Smooth muscle cell (in vitro differentiated cells): ENCODE measurements around the gene COPRS. TPM values are rescaled to one million over a fixed set of nuclear protein-coding genes. Genes with fewer than 3 reads are reported as not detected.

ENCODE experiments used
- polyA plus RNA-seq: library from polyadenylated mRNA; unstranded; fragments of >200 nt; fragmentation: Nextera tagmentation; extraction: Ambion mirVana; gene quantifications from 2 replicates; pipeline ENCODE4 v1.2.1, GENCODE V29; 2016
- total RNA-seq: library from RNA; depleted of rRNA; stranded (reverse); fragments of >200 nt; gene quantifications from 2 replicates; pipeline ENCODE4 v1.2.3, GENCODE V29; 2014

COPRS gene
- total and polyA plus RNA-seq, 2 experiments from 2014 or later = 55.7 to 78.9 TPM

Other genes with a start within 250 kb of the COPRS start
- gene UTP6, start 42.5 kb upstream of the COPRS start, total RNA-seq = 26.3 and 49.5 TPM in 2 replicates
- gene UTP6, start 42.5 kb upstream of the COPRS start, polyA plus RNA-seq = 60.9 and 63.6 TPM in 2 replicates
- gene SUZ12, start 77.8 kb upstream of the COPRS start, total RNA-seq = 26.3 and 29.7 TPM in 2 replicates
- gene SUZ12, start 77.8 kb upstream of the COPRS start, polyA plus RNA-seq = 11.1 and 12.2 TPM in 2 replicates
- 9.8 and 20.9 TPM in 2 replicates for gene LRRC37B, start 148.1 kb upstream of the COPRS start, total RNA-seq
- gene LRRC37B, start 148.1 kb upstream of the COPRS start, polyA plus RNA-seq = 5.2 and 8.7 TPM in 2 replicates